ENCODE data around the gene ARID1B. TPM values are rescaled to one million over a fixed set of nuclear protein-coding genes. Genes with fewer than 3 reads are reported as not detected.

ARID1B gene
- total RNA-seq, 2 donors from 2014 or later: 74.0 to 110 TPM

- peaks cover 35% of the 10 kb centered on the region for H3K36me3 Mint-ChIP-seq (ENCODE audit: low read depth)
These were observed 56.6 kb downstream of the ARID1B start for GRCh38 chr6:156833755-156834154.

GRCh38 chr6:156839129-156839528, 62.0 kb downstream of the ARID1B start:
- TF ChIP-seq CTCF (conservative IDR thresholded peaks at IDR 0.05): no peak
- Histone ChIP-seq H3K27ac (ENCODE audit: low read depth, low read length) (no peak overlapping the region), H3K4me1 (ENCODE audit: control insufficient read depth, insufficient read depth, low read length) (peaks cover 6% of the 10 kb centered on the region), H3K27me3 (ENCODE audit: control insufficient read depth, insufficient read depth, low read length, poor library complexity, severe bottlenecking) (no peaks in the 10 kb centered on the region), H3K9me3 (ENCODE audit: control insufficient read depth, low read length) (no peaks in the 10 kb centered on the region), H3K4me3 (ENCODE audit: low read length) (no peak overlapping the region), H3K9ac (ENCODE audit: extremely low read depth, low read length, poor library complexity, severe bottlenecking) (no peak overlapping the region), H3K36me3 (ENCODE audit: control insufficient read depth, insufficient read depth, low read length) (peaks cover 11% of the 10 kb centered on the region)
- H3K9me3 Mint-ChIP-seq: no peaks in the 10 kb centered on the region
- no peak overlapping the region for H3K4me3 Mint-ChIP-seq
- peak overlapping the region; percentile 57 for H3K27ac Mint-ChIP-seq
- peaks cover 14% of the 10 kb centered on the region for H3K36me3 Mint-ChIP-seq (ENCODE audit: low read depth)
- no peaks in the 10 kb centered on the region for H3K27me3 Mint-ChIP-seq (ENCODE audit: insufficient read depth)
- peaks cover 51% of the 10 kb centered on the region for H3K4me1 Mint-ChIP-seq
- no peak for DNase-seq
- WGBS, 2 experiments (ENCODE audit: insufficient coverage in 1 of 2, insufficient read length in 1 of 2): 81% methylated on average over 2 of the region's 2 CpGs; no CpG with 5 or more reads in 1 of the 2 experiments

More at GRCh38 chr6:156833755-156834154, 56.6 kb downstream of the ARID1B start:
- H3K9me3 ChIP-seq (ENCODE audit: control insufficient read depth, low read length): no peaks in the 10 kb centered on the region
- no peak overlapping the region for H3K27ac ChIP-seq (ENCODE audit: low read depth, low read length)
- no peak overlapping the region for H3K27ac Mint-ChIP-seq
- no peaks in the 10 kb centered on the region for H3K27me3 Mint-ChIP-seq (ENCODE audit: insufficient read depth)
- no peaks in the 10 kb centered on the region for H3K9me3 Mint-ChIP-seq
- H3K36me3 ChIP-seq (ENCODE audit: control insufficient read depth, insufficient read depth, low read length): peaks cover 43% of the 10 kb centered on the region
- DNase-seq: no peak
- no peak overlapping the region for H3K9ac ChIP-seq (ENCODE audit: extremely low read depth, low read length, poor library complexity, severe bottlenecking)
- WGBS, 2 experiments (ENCODE audit: insufficient coverage in 1 of 2, insufficient read length in 1 of 2): 79 to 100% methylated on average over 1 of the region's 1 CpG
- H3K4me1 Mint-ChIP-seq: peaks cover 10% of the 10 kb centered on the region
- H3K27me3 ChIP-seq (ENCODE audit: control insufficient read depth, insufficient read depth, low read length, poor library complexity, severe bottlenecking): no peaks in the 10 kb centered on the region
- H3K4me3 ChIP-seq (ENCODE audit: low read length): no peak overlapping the region
- no peak overlapping the region for H3K4me3 Mint-ChIP-seq
- TF ChIP-seq CTCF (conservative IDR thresholded peaks at IDR 0.05): no peak
- H3K4me1 ChIP-seq (ENCODE audit: control insufficient read depth, insufficient read depth, low read length): no peaks in the 10 kb centered on the region

GRCh38 chr6:156839591-156840001, 62.4 kb downstream of the ARID1B start:
- Histone ChIP-seq H3K4me3 (ENCODE audit: low read length) (no peak overlapping the region), H3K9ac (ENCODE audit: extremely low read depth, low read length, poor library complexity, severe bottlenecking) (no peak overlapping the region), H3K36me3 (ENCODE audit: control insufficient read depth, insufficient read depth, low read length) (peaks cover 15% of the 10 kb centered on the region), H3K27me3 (ENCODE audit: control insufficient read depth, insufficient read depth, low read length, poor library complexity, severe bottlenecking) (no peaks in the 10 kb centered on the region), H3K27ac (ENCODE audit: low read depth, low read length) (no peak overlapping the region), H3K9me3 (ENCODE audit: control insufficient read depth, low read length) (no peaks in the 10 kb centered on the region), H3K4me1 (ENCODE audit: control insufficient read depth, insufficient read depth, low read length) (peaks cover 6% of the 10 kb centered on the region)
- no peak for TF ChIP-seq CTCF (conservative IDR thresholded peaks at IDR 0.05)
- no peak for DNase-seq
- Mint-ChIP-seq H3K4me3 (no peak overlapping the region), H3K9me3 (no peaks in the 10 kb centered on the region), H3K4me1 (peaks cover 51% of the 10 kb centered on the region), H3K27ac (peak overlapping the region; percentile 57), H3K27me3 (ENCODE audit: insufficient read depth) (no peaks in the 10 kb centered on the region), H3K36me3 (ENCODE audit: low read depth) (peaks cover 12% of the 10 kb centered on the region)
- WGBS, 2 experiments (ENCODE audit: insufficient coverage in 1 of 2, insufficient read length in 1 of 2): 85 to 92% methylated on average over 5 to 9 of the region's 9 CpGs

Measured in endodermal cell (in vitro differentiated cells).